NOMO-1 treated with DMSO at 0.1 percent for 48 hours (cell line): ENCODE data around the gene IL6ST.

Experiments
- DNase-seq: peaks from one replicate; lab custom pipeline; 2025; ENCODE audit not compliant: unreplicated experiment; lab: John Stamatoyannopoulos, UW

Gene IL6ST

GRCh38 chr5:55923177-55923771, 71.5 kb downstream of the IL6ST start:
- peak; percentile 16 for DNase-seq

GRCh38 chr5:55921617-55922016, 73.1 kb downstream of the IL6ST start:
- DNase-seq: no peak

- DNase-seq: no peak
Measured at GRCh38 chr5:55920784-55921183, 74.0 kb downstream of the IL6ST start.

- no peak for DNase-seq
Measured at GRCh38 chr5:55919625-55920024, 75.1 kb downstream of the IL6ST start.

- no peak for DNase-seq
Measured at GRCh38 chr5:55918087-55919035, 76.4 kb downstream of the IL6ST start.

GRCh38 chr5:55917402-55918086, 77.2 kb downstream of the IL6ST start:
- no peak for DNase-seq

- DNase-seq: no peak
Measured at GRCh38 chr5:55916986-55917385, 77.8 kb downstream of the IL6ST start.

- DNase-seq: no peak
Measured at GRCh38 chr5:55915783-55916182, 79.0 kb downstream of the IL6ST start.

- no peak for DNase-seq
Measured at GRCh38 chr5:55914971-55915370, 79.8 kb downstream of the IL6ST start.

GRCh38 chr5:55913466-55914413, 81.0 kb downstream of the IL6ST start:
- no peak for DNase-seq

- DNase-seq: no peak
Measured at GRCh38 chr5:55911784-55912653, 82.7 kb downstream of the IL6ST start.

- no peak for DNase-seq
Measured at GRCh38 chr5:55908804-55909203, 86.0 kb downstream of the IL6ST start.

GRCh38 chr5:55907927-55908326, 86.8 kb downstream of the IL6ST start:
- DNase-seq: no peak

GRCh38 chr5:55905251-55905650, 89.5 kb downstream of the IL6ST start:
- DNase-seq: no peak

GRCh38 chr5:55904152-55904551, 90.6 kb downstream of the IL6ST start:
- DNase-seq: no peak

- peak; percentile 92 for DNase-seq
Measured at GRCh38 chr5:55903121-55903701, 91.6 kb downstream of the IL6ST start.

GRCh38 chr5:55902696-55903095, 92.1 kb downstream of the IL6ST start:
- DNase-seq: no peak

- DNase-seq: no peak
Measured at GRCh38 chr5:55900776-55901175, 94.0 kb downstream of the IL6ST start.

- DNase-seq: no peak
Measured at GRCh38 chr5:55900068-55900467, 94.7 kb downstream of the IL6ST start.
